Right hindlimb (tissue), 1 donor: ENCODE measurements around the gene TNFRSF8.

Source experiments
- DNase-seq: peaks from one replicate; pipeline ENCODE4 v3.0.0-alpha.2; 2018

The TNFRSF8 gene

GRCh38 chr1:12178511-12178910 lies 115.4 kb downstream of the TNFRSF8 start:
- DNase-seq = no peak

GRCh38 chr1:12179111-12179519 lies 116.0 kb downstream of the TNFRSF8 start:
- no peak for DNase-seq

- DNase-seq = no peak
Measured at GRCh38 chr1:12179676-12180075, 116.6 kb downstream of the TNFRSF8 start.

- DNase-seq = no peak
Measured at GRCh38 chr1:12180315-12180714, 117.2 kb downstream of the TNFRSF8 start.

GRCh38 chr1:12180903-12181302 lies 117.8 kb downstream of the TNFRSF8 start:
- DNase-seq = no peak

- DNase-seq = no peak
Measured at GRCh38 chr1:12181568-12181967, 118.5 kb downstream of the TNFRSF8 start.

GRCh38 chr1:12182410-12182984 lies 119.4 kb downstream of the TNFRSF8 start:
- DNase-seq = no peak

- DNase-seq = no peak
Measured at GRCh38 chr1:12183095-12183794, 120.1 kb downstream of the TNFRSF8 start.

- DNase-seq = peak; percentile 76
Measured at GRCh38 chr1:12184008-12184681, 121.0 kb downstream of the TNFRSF8 start.

- no peak for DNase-seq
Measured at GRCh38 chr1:12185036-12185917, 122.2 kb downstream of the TNFRSF8 start.

GRCh38 chr1:12185918-12186678 lies 123.0 kb downstream of the TNFRSF8 start:
- no peak for DNase-seq

- DNase-seq = no peak
Measured at GRCh38 chr1:12186679-12186985, 123.5 kb downstream of the TNFRSF8 start.

- DNase-seq = no peak
Measured at GRCh38 chr1:12188115-12188514, 125.0 kb downstream of the TNFRSF8 start.

- DNase-seq = no peak
Measured at GRCh38 chr1:12188657-12189327, 125.7 kb downstream of the TNFRSF8 start.

- DNase-seq = no peak
Measured at GRCh38 chr1:12189328-12189682, 126.2 kb downstream of the TNFRSF8 start.

GRCh38 chr1:12191242-12192032 lies 128.3 kb downstream of the TNFRSF8 start:
- DNase-seq = no peak
